Left lung (tissue), 10 donors: Measurements from ENCODE around the gene NRIP2. TPM values are rescaled to one million over a fixed set of nuclear protein-coding genes. Genes with fewer than 3 reads are reported as not detected.

Source experiments
- ATAC-seq: fragments of 200-7000 bp; cut with Tn5 transposase; one replicate; pipeline ENCODE4 v1.9.1; 2020; ENCODE audit warnings: moderate library complexity
- DNase-seq, 4 donors: peaks; one replicate each; pipeline ENCODE4 v3.0.0-alpha.2; 2013 to 2020
- H3K27ac ChIP-seq, 2 donors: fragments of 200-600 bp; sonication (generic) in 1 of 2; one replicate each; pipeline versions ENCODE4 v1.5.0 to v1.8.0; 2020 to 2021
- H3K27me3 ChIP-seq, 2 donors: fragments of 200-600 bp; sonication (generic) in 1 of 2; one replicate each; pipeline versions ENCODE4 v1.5.0 to v1.8.0; 2020 to 2021
- H3K36me3 ChIP-seq, 2 donors: fragments of 200-600 bp; sonication (generic) in 1 of 2; one replicate each; pipeline versions ENCODE4 v1.5.0 to v1.8.0; 2020 to 2021
- H3K4me1 ChIP-seq, 2 donors: fragments of 200-600 bp; one replicate each; pipeline ENCODE4 v1.8.0; 2021
- H3K4me3 ChIP-seq, 2 donors: fragments of 200-600 bp; sonication (generic) in 1 of 2; one replicate each; pipeline versions ENCODE4 v1.5.0 to v1.8.0; 2020 to 2021; ENCODE audit warnings: mild to moderate bottlenecking in 1 of 2
- H3K9me3 ChIP-seq, 2 donors: fragments of 200-600 bp; sonication (generic) in 1 of 2; one replicate each; pipeline versions ENCODE4 v1.5.0 to v1.8.0; 2020 to 2021
- intact Hi-C, 2 donors: fragments of 100-400 bp; cut with DNase I; formaldehyde crosslinking; loops; one replicate each; pipeline versions ENCODE4 v1.11.2 to v1.14.2; 2022
- polyA plus RNA-seq, 6 donors: library from polyadenylated mRNA; unstranded; fragments of 120-200 nt; gene quantifications; one replicate each; pipeline ENCODE4 v1.2.1, GENCODE V29; 2013; ENCODE audit not compliant: insufficient read length in 6 of 6
- total RNA-seq, 2 donors: library from RNA; stranded (reverse); fragmentation: NEBNext Ultra II Directional; extraction: Animal tissue kit (Norgen Biotek cat#: 25700); gene quantifications; one replicate each; pipeline ENCODE4 v1.2.1, GENCODE V29; 2021
- TF ChIP-seq, protein P1 (sequence below), 2 donors: fragments of 200-600 bp; sonication (generic) in 1 of 2; IDR thresholded peaks; one replicate each; pipeline versions ENCODE4 v1.5.0 to v1.8.0; 2021; ENCODE audit warnings: antibody characterized with exemption in 2 of 2
- donor health status: DM: no; HTN: yes; CAD: no.
- donor health status: DM: no; HTN: no; CAD: no.

NRIP2 gene
- total and polyA plus RNA-seq, 8 donors = 0.79 to 8.1 (median 7.1) TPM

DNA sequence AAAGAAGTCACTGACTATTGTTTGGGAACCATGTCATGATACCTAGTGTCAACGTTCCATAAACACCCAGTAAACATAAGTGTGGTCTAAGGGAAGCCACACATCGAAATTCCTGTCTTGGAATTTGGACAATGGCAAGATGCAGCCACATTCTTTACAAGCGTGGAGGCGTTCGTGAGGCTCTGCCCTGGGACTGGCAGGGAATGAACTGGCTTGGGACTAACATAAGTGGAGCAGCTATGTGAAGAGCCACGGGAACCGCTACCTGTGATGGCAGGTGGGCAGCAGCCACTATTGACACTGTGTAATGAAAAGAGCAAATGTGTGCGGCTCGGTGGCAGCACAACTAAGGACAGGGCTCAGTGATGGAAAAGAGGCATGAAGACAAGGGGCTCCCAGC is 10.0 kb upstream of the NRIP2 start:
- H3K27me3 ChIP-seq = no peaks in the 10 kb centered on the region
- intact Hi-C loops = loop anchor here in 1 of 2 donors (10.0 kb wide), 1 partner anchor 190 kb away; no protein-coding TSS in a partner anchor

DNA sequence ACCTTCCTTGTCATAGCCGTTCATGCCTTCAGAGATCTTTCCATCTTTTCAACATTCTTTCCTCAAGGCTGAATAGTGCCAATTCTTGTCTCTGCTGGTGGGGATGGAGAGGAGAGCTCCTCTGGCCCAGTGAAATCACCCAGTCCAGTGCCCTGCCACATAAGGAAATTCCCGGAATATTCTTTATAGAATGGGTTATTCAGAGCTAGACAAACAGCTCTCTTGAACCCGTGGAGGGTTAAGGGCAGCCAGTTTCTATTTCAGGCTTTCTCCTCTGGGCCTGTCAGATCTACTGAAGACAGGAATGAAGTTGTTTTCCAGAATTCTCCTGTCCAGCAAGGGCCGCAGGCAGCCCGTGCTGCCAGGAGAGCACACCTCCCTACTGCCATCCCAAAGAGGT is 8.1 kb upstream of the NRIP2 start:
- no peak for DNase-seq
- Histone ChIP-seq H3K36me3 (peaks cover 0 to 19% of the 10 kb centered on the region in 2 donors), H3K27me3 (no peaks in the 10 kb centered on the region), H3K4me1 (no peaks in the 10 kb centered on the region), H3K4me3 (no peak overlapping the region), H3K9me3 (no peaks in the 10 kb centered on the region), H3K27ac (no peak overlapping the region)
- TF ChIP-seq, protein P1, sequence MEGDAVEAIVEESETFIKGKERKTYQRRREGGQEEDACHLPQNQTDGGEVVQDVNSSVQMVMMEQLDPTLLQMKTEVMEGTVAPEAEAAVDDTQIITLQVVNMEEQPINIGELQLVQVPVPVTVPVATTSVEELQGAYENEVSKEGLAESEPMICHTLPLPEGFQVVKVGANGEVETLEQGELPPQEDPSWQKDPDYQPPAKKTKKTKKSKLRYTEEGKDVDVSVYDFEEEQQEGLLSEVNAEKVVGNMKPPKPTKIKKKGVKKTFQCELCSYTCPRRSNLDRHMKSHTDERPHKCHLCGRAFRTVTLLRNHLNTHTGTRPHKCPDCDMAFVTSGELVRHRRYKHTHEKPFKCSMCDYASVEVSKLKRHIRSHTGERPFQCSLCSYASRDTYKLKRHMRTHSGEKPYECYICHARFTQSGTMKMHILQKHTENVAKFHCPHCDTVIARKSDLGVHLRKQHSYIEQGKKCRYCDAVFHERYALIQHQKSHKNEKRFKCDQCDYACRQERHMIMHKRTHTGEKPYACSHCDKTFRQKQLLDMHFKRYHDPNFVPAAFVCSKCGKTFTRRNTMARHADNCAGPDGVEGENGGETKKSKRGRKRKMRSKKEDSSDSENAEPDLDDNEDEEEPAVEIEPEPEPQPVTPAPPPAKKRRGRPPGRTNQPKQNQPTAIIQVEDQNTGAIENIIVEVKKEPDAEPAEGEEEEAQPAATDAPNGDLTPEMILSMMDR (IDR thresholded peaks at IDR 0.05) = no peak
- intact Hi-C loops = loop anchor here in 1 of 2 donors (10.0 kb wide), 1 partner anchor 192 kb away; no protein-coding TSS in a partner anchor
- no peak for ATAC-seq

More for the DNA sequence above, 10.0 kb upstream of the NRIP2 start:
- Histone ChIP-seq H3K4me3 (no peak overlapping the region), H3K9me3 (no peaks in the 10 kb centered on the region), H3K4me1 (no peaks in the 10 kb centered on the region), H3K36me3 (peaks cover 0 to 14% of the 10 kb centered on the region in 2 donors), H3K27ac (no peak overlapping the region)
- ATAC-seq (no peak), DNase-seq (no peak)
- TF ChIP-seq, protein P1 (IDR thresholded peaks at IDR 0.05) = no peak

DNA sequence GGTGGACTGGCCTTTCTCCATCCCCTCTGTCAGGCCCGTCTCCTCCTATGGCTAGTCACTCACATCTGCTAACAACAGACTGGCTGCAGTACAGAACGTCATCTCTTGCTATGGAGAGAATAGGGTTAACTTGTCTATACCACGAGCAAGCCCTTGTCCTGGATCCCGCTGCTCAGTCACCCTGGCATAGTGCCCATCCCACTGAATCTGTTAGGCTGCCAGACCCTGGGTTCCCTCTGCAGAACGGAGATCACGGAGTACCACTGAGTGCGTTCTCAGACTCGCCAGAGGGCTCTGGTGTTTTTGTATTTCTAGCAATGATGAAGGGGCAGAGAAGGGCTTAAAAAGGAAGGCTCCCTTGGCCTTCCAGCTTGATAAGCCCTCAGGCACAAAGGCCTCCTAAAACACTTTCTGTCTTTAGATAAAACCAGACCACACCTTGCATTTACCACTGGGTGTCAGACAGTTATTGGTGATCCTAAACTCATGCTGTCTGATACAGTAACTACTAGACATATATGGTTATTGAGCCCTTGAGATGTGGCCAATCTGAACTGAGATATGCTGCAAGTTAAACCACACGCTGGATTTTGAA is 6.3 kb upstream of the NRIP2 start:
- no peaks in the 10 kb centered on the region for H3K9me3 ChIP-seq
- ATAC-seq = no peak
- no peaks in the 10 kb centered on the region for H3K27me3 ChIP-seq
- no peak overlapping the region for H3K4me3 ChIP-seq
- TF ChIP-seq, protein P1 (IDR thresholded peaks at IDR 0.05) = no peak
- intact Hi-C loops = loop anchor here in 1 of 2 donors (10.0 kb wide), 1 partner anchor 194 kb away; no protein-coding TSS in a partner anchor
- H3K36me3 ChIP-seq = peaks cover 0 to 13% of the 10 kb centered on the region in 2 donors
- no peaks in the 10 kb centered on the region for H3K4me1 ChIP-seq
- no peak for DNase-seq
- no peak overlapping the region for H3K27ac ChIP-seq

DNA sequence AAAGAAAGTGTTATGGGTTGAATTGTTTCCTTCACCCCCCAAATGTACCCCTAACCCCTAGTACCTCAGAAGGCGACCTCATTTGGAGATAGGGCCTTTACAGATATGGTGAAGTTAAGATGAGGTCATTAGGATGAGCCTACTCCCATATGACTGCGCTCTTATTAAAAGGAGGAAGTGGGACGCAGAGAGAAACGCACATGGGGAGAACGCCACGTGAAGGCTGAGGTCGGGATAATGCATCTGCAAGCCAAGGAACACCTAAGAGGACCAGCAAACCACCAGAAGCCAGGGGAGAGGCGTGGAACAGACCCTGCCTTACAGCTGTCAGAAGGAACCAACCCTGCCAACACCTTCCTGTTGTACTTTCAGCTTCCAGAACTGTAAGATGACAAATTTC is 1.7 kb upstream of the NRIP2 start:
- Histone ChIP-seq H3K9me3 (no peaks in the 10 kb centered on the region), H3K27me3 (peaks cover 0 to 6% of the 10 kb centered on the region in 2 donors), H3K36me3 (peaks cover 0 to 5% of the 10 kb centered on the region in 2 donors), H3K4me1 (no peaks in the 10 kb centered on the region), H3K27ac (no peak overlapping the region), H3K4me3 (no peak overlapping the region)
- TF ChIP-seq, protein P1 (IDR thresholded peaks at IDR 0.05) = no peak
- DNase-seq (no peak), ATAC-seq (no peak)
- intact Hi-C loops = no loop called here

DNA sequence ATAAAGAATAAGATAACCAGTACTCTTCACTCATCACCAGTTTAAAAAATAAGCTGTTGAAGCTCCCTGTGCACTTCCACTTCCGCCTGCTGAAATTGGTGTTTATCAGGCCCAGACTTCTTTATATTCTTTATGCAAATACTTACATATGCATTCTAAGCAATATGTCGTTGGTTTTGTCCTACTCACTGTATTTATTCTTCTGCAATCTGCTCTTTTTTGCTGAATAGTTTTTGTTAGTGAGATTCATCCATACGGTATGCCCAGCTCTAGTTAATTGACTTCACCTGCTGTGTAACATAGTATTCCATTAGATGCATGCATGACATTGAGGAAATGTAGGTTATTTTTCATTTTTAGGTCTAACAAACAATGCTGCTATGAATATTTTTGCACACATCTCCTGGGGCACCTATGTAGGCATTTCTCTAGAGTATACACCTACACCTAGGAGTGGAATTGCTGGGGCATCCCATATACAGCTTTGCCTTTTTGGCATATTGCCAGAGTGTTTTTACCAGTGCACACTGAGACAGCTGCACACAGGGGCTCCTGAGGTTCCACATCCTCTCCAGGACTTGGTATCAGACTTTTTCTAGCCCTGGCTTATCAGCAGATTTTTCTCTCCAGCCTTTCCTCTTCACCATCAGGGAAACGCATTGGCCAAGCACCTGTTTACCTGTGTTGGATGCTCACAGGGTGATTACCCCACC is 1.0 kb upstream of the NRIP2 start:
- Histone ChIP-seq H3K4me3 (no peak overlapping the region), H3K27ac (no peak overlapping the region), H3K9me3 (no peaks in the 10 kb centered on the region), H3K27me3 (peaks cover 0 to 6% of the 10 kb centered on the region in 2 donors), H3K4me1 (no peaks in the 10 kb centered on the region), H3K36me3 (peaks cover 0 to 12% of the 10 kb centered on the region in 2 donors)
- no peak for DNase-seq
- no peak for ATAC-seq
- intact Hi-C loops = no loop called here
- TF ChIP-seq, protein P1 (IDR thresholded peaks at IDR 0.05) = no peak
